ENCODE results near the gene HS3ST1.

- no peak for TF ChIP-seq CTCF (IDR thresholded peaks at IDR 0.05 in 4 of 5, conservative IDR thresholded peaks at IDR 0.05 in 1 of 5)
- no peak for TF ChIP-seq POLR2A (IDR thresholded peaks at IDR 0.05)
Observed at GRCh38 chr4:11424856-11425255, 3.8 kb downstream of the HS3ST1 start.
